Glutamatergic neuron (in vitro differentiated cells): Measurements from ENCODE around the gene STK25. TPM values are rescaled to one million over a fixed set of nuclear protein-coding genes. Genes with fewer than 3 reads are reported as not detected.

ENCODE experiments used
- DNase-seq: peaks from one replicate; pipeline ENCODE4 v3.0.0; 2022
- H3K27ac Mint-ChIP-seq: one replicate; pipeline ENCODE4 v1.8.0; 2020; ENCODE audit warnings: mild to moderate bottlenecking, mixed read lengths, inconsistent platforms; ENCODE audit not compliant: unreplicated experiment
- H3K27me3 Mint-ChIP-seq: one replicate; pipeline ENCODE4 v1.8.0; 2020; ENCODE audit warnings: mild to moderate bottlenecking, moderate library complexity, mixed read lengths, inconsistent platforms; ENCODE audit not compliant: unreplicated experiment
- H3K36me3 Mint-ChIP-seq: one replicate; pipeline ENCODE4 v1.8.0; 2020; ENCODE audit warnings: mild to moderate bottlenecking, mixed read lengths, inconsistent platforms; ENCODE audit not compliant: unreplicated experiment
- H3K4me1 Mint-ChIP-seq: one replicate; pipeline ENCODE4 v1.8.0; 2020; ENCODE audit warnings: mild to moderate bottlenecking, low read depth, mixed read lengths, inconsistent platforms; ENCODE audit not compliant: unreplicated experiment
- H3K4me3 Mint-ChIP-seq: one replicate; pipeline ENCODE4 v1.8.0; 2020; ENCODE audit warnings: mild to moderate bottlenecking, mixed read lengths, inconsistent platforms; ENCODE audit not compliant: unreplicated experiment
- H3K9me3 Mint-ChIP-seq: one replicate; pipeline ENCODE4 v1.8.0; 2020; ENCODE audit warnings: mild to moderate bottlenecking, moderate library complexity, mixed read lengths, inconsistent platforms; ENCODE audit not compliant: unreplicated experiment
- CTCF ChIP-seq: fragments of 200-600 bp; sonication (generic); IDR thresholded peaks from one replicate; pipeline ENCODE4 v1.5.0; 2021; ENCODE audit not compliant: partially characterized antibody, unreplicated experiment
- total RNA-seq: library from RNA; stranded (reverse); fragmentation: NEBNext Ultra II Directional; extraction: Animal tissue kit (Norgen Biotek cat#: 25700); gene quantifications from one replicate; pipeline ENCODE4 v1.2.1, GENCODE V29; 2021; ENCODE audit not compliant: unreplicated experiment

The STK25 gene
- total RNA-seq, 1 donor from 2014 or later = 347 TPM

GRCh38 chr2:241545106-241545505 lies 36.7 kb upstream of the STK25 start:
- H3K9me3 Mint-ChIP-seq = no peaks in the 10 kb centered on the region
- no peaks in the 10 kb centered on the region for H3K4me1 Mint-ChIP-seq
- no peak overlapping the region for H3K4me3 Mint-ChIP-seq
- peaks cover 6% of the 10 kb centered on the region for H3K27me3 Mint-ChIP-seq
- H3K27ac Mint-ChIP-seq = no peak overlapping the region
- H3K36me3 Mint-ChIP-seq = no peaks in the 10 kb centered on the region
- no peak for DNase-seq
- TF ChIP-seq CTCF = no peak

- H3K4me3 Mint-ChIP-seq = no peak overlapping the region
- no peaks in the 10 kb centered on the region for H3K4me1 Mint-ChIP-seq
- no peak for TF ChIP-seq CTCF
- no peak overlapping the region for H3K27ac Mint-ChIP-seq
- no peaks in the 10 kb centered on the region for H3K36me3 Mint-ChIP-seq
- peaks cover 3% of the 10 kb centered on the region for H3K27me3 Mint-ChIP-seq
- H3K9me3 Mint-ChIP-seq = peaks cover 3% of the 10 kb centered on the region
- no peak for DNase-seq
Measured at GRCh38 chr2:241542278-241542605, 33.9 kb upstream of the STK25 start.

- Mint-ChIP-seq H3K4me3 (no peak overlapping the region), H3K9me3 (peaks cover 3% of the 10 kb centered on the region), H3K36me3 (no peaks in the 10 kb centered on the region), H3K27me3 (peaks cover 3% of the 10 kb centered on the region), H3K27ac (no peak overlapping the region), H3K4me1 (no peaks in the 10 kb centered on the region)
- no peak for DNase-seq
- TF ChIP-seq CTCF = no peak
Measured at GRCh38 chr2:241541564-241542277, 33.3 kb upstream of the STK25 start.

- H3K4me1 Mint-ChIP-seq = no peaks in the 10 kb centered on the region
- H3K27ac Mint-ChIP-seq = peak overlapping the region; percentile 50
- peaks cover 3% of the 10 kb centered on the region for H3K27me3 Mint-ChIP-seq
- H3K4me3 Mint-ChIP-seq = peak overlapping the region; percentile 84
- H3K36me3 Mint-ChIP-seq = no peaks in the 10 kb centered on the region
- TF ChIP-seq CTCF = no peak
- peaks cover 3% of the 10 kb centered on the region for H3K9me3 Mint-ChIP-seq
- DNase-seq = peak; percentile 67
Measured at GRCh38 chr2:241540771-241541561, 32.6 kb upstream of the STK25 start.

GRCh38 chr2:241540401-241540770 lies 32.0 kb upstream of the STK25 start:
- DNase-seq = no peak
- Mint-ChIP-seq H3K27me3 (peaks cover 3% of the 10 kb centered on the region), H3K9me3 (peaks cover 3% of the 10 kb centered on the region), H3K4me3 (peak overlapping the region; percentile 84), H3K4me1 (no peaks in the 10 kb centered on the region), H3K27ac (no peak overlapping the region), H3K36me3 (no peaks in the 10 kb centered on the region)
- no peak for TF ChIP-seq CTCF
